GM12873 (cell line): Measurements from ENCODE around the gene KRTAP13-4.

ENCODE experiments used
- CTCF ChIP-seq: IDR thresholded peaks from 2 replicates; pipeline ENCODE4 v1.5.1; 2012; ENCODE audit warnings: low read depth, mild to moderate bottlenecking, moderate library complexity, low read length, control low read depth; ENCODE audit not compliant: insufficient read depth; ENCODE audit errors: missing control alignments

The KRTAP13-4 gene

GRCh38 chr21:30426731-30427130, 3.3 kb upstream of the KRTAP13-4 start:
- TF ChIP-seq CTCF, result no peak

- TF ChIP-seq CTCF, result peak; percentile 63
Measured at GRCh38 chr21:30434033-30434631, 4.1 kb downstream of the KRTAP13-4 start.

GRCh38 chr21:30437010-30437565, 7.1 kb downstream of the KRTAP13-4 start:
- no peak for TF ChIP-seq CTCF

- no peak for TF ChIP-seq CTCF
Measured at GRCh38 chr21:30439975-30440374, 10.0 kb downstream of the KRTAP13-4 start, which contains the start of gene KRTAP15-1. KRTAP15-1 (plus strand) TSS chr21:30440275; CDS start chr21:30440328, 53 bp downstream.

GRCh38 chr21:30443226-30443625, 13.2 kb downstream of the KRTAP13-4 start:
- TF ChIP-seq CTCF, result no peak

- TF ChIP-seq CTCF, result no peak
Measured at GRCh38 chr21:30444204-30444603, 14.2 kb downstream of the KRTAP13-4 start.

- TF ChIP-seq CTCF, result no peak
Measured at GRCh38 chr21:30447056-30447455, 17.0 kb downstream of the KRTAP13-4 start.

- no peak for TF ChIP-seq CTCF
Measured at GRCh38 chr21:30448514-30448913, 18.5 kb downstream of the KRTAP13-4 start.
